Skeletal muscle cell (primary cell): ENCODE results near the gene PFDN1.
A peak's percentile ranks its signal among the peaks of the same experiment; 100 is the strongest.

Source experiments
- DNase-seq: peaks from one replicate; pipeline ENCODE4 v3.0.0-alpha.2; 2010; ENCODE audit warnings: low read depth
- H3K4me3 ChIP-seq: 2 replicates; pipeline ENCODE4 v1.5.1; 2011; ENCODE audit warnings: low read depth, mild to moderate bottlenecking, control low read depth, low read length, moderate library complexity

The PFDN1 gene

GRCh38 chr5:140244525-140245025, 58.3 kb downstream of the PFDN1 start:
- no peak overlapping the region for H3K4me3 ChIP-seq
- DNase-seq, result peak; percentile 68

GRCh38 chr5:140243706-140244250, 59.1 kb downstream of the PFDN1 start:
- no peak for DNase-seq
- H3K4me3 ChIP-seq, result no peak overlapping the region

- no peak overlapping the region for H3K4me3 ChIP-seq
- no peak for DNase-seq
Measured at GRCh38 chr5:140242890-140243585, 59.9 kb downstream of the PFDN1 start.

DNA sequence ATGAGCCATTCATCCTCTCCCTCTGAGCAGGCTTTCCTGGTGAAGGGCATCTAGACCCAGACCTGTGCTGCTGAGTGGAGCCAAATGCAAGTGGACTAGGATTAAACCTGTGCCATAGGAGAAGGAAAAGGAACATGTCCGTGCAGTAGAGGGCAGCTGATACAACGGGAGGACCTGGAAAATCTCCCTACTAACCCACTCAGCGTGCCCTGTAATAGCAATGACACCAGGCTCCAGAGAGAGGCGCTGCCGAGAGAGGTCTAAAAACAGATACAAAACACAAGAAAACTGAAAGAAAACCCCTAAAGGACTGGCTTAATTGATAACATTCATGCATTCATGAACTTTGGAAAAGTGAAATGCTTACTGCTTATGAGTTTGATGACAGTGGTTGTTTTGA, 60.8 kb downstream of the PFDN1 start:
- H3K4me3 ChIP-seq, result no peak overlapping the region
- no peak for DNase-seq

GRCh38 chr5:140240987-140241706, 61.8 kb downstream of the PFDN1 start:
- H3K4me3 ChIP-seq, result no peak overlapping the region
- DNase-seq, result peak; percentile 72

DNA sequence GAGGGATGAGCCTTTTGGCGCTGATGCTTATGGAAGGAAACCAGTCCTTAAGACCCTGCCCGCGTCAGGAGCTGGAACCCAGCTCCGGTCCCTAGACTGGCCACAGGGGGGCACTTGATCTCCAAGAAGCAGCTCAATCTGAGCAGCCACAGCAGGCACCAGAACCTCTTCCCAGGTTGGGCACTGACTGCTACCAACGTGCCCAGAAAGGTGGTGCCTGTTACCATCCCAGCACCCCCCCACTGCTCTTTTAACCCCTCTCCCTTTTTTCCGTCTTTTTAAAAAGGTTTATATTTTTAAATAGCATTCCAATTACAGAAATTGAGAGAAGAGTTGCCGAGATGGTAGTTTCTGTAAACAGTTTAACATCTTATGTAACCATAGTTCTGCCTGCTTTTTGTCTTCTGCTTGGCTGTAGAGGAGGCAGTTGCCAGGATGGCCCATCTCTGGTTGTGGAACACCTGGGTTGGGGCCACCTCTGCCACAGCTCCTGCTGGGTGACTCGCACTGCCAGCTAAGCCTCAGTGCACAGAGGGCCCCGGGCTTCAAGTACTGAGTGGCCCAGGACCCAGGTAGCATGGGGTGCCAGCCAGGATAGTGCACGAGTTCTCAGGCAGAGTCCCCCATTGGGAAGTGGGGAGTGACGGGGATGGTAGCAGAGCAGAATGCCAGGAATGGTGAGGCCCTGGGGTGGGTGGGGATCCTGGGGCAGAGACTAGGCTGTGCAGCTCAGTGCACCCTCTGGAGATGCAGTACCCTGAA, 62.8 kb downstream of the PFDN1 start:
- H3K4me3 ChIP-seq, result no peak overlapping the region
- no peak for DNase-seq

- no peak overlapping the region for H3K4me3 ChIP-seq
- no peak for DNase-seq
Measured at GRCh38 chr5:140239461-140239860, 63.4 kb downstream of the PFDN1 start.

- no peak for DNase-seq
- H3K4me3 ChIP-seq, result no peak overlapping the region
Measured at GRCh38 chr5:140238756-140239155, 64.1 kb downstream of the PFDN1 start.

DNA sequence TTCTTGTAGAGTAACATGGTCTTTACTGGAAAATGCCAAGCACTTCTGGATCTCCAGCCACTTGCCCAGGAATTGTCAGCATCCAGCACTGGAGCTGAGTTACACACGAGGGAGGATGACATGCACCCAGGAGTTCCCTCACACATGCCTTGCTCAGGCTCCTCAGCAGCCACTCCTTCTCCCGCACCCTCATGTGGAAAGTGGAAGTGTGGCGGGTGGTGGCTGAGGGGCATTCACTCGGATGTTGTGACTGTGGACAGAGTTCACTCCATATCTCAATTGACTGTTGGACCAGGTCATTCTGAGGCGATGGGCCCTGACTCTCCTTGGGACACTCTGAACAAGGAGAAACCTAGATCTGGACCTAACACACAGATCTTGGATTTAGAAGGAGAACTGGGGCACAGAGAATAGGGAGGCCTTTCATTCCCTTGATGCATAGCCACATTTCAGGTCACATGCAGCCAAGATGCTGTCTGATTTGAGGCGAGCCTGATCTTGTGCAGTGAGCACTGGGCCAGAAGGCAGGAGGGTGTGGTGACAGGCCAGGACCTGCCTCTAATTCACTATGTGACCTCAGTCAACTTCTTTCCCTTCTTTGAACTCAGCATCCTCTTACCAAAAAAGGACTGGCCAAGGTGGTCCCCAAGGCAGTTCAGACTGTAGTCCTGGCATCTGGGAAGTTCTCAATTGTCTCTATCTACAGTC, 65.9 kb downstream of the PFDN1 start:
- no peak overlapping the region for H3K4me3 ChIP-seq
- no peak for DNase-seq

GRCh38 chr5:140235791-140236551, 66.9 kb downstream of the PFDN1 start:
- DNase-seq, result no peak
- no peak overlapping the region for H3K4me3 ChIP-seq

DNA sequence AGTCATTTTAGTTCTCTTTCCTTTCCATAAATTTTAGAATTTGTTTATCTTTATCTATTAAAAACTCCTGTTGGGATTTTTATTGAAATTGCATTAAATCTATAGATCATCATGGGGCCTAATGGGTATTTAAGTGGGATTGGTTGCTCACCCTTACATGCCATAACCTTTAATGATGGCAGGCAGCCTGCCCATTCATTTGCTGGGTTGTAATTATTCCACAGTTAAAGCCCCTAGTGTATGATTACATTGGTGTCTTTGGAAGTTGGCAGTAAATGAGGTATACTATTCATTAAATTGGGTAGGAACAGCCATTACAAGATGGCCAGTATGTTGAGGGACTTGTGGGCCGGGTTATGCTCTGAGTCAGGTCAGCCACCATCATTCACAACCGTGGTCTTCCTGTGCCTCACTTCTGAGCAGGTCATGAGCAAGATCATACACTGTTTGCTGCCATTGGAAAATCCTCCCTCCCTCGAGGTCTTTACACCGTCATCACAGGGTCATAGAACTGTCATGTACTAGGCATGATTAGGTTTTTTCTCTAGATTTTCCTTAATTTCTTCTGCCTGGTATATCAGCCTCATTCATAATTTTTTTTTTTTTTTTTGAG, 68.4 kb downstream of the PFDN1 start:
- no peak for DNase-seq
- no peak overlapping the region for H3K4me3 ChIP-seq

- no peak for DNase-seq
- no peak overlapping the region for H3K4me3 ChIP-seq
Measured at GRCh38 chr5:140232731-140233130, 70.2 kb downstream of the PFDN1 start.

DNA sequence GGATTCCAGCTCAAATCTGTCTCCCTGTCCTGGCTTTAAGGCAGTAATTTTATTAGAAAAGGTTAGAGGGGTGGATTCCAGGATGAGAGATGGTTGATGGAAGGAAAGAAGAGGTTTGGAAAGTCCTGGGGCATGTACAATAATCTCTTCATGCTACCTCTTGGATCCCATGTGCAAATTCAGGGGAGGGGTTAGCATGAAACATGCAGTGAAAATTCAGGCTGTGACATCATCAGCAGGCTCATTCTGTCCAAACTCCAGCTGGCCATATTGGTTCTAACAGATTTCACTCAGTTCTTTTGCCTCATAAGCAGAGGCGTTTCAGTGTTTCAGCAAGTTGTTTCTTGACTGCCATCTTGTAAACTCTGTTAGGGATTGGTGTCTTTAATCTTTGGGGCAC, 72.5 kb downstream of the PFDN1 start:
- no peak for DNase-seq
- H3K4me3 ChIP-seq, result no peak overlapping the region

GRCh38 chr5:140228364-140228837, 74.5 kb downstream of the PFDN1 start:
- no peak for DNase-seq
- H3K4me3 ChIP-seq, result no peak overlapping the region

DNA sequence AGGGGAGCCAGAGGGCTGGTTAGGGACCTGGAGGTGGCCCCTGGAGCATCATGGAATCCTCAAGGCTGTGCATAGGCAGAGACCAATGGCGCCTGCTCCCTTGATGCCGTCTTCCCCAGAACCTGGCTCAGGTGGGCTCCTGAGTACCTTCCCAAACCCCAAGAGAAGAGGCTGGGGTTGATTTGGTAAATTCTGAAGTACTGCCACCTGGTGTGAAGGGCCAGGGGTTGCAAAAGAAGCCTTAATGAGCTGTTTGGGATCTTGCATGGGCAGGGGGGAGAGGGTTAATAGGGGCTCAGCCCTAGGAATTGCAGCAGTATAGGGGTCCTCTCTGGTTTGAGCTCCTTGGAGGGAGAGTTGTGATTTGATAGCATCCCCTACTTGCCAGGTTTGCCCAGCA, 75.9 kb downstream of the PFDN1 start:
- DNase-seq, result no peak
- H3K4me3 ChIP-seq, result no peak overlapping the region

DNA sequence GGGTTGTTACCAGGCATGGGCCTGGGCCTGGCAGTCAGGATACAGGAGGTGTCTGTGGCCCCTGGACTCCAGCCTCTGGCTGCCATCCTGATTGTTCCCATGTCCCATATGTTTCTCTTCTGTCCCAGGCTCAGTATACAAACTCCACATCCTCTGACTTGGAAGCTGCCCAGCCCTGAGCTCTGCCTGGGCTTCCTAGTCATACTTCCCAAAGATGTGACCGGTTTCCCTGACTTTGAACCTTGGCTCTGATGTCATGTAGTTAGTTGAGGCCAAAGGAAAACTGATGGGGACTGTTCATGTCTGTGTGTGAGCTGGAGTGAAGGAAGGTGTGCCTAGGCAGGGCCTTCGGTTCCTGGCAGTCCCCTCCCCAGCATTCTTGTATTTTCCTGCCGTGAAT, 77.5 kb downstream of the PFDN1 start:
- DNase-seq, result no peak
- no peak overlapping the region for H3K4me3 ChIP-seq

DNA sequence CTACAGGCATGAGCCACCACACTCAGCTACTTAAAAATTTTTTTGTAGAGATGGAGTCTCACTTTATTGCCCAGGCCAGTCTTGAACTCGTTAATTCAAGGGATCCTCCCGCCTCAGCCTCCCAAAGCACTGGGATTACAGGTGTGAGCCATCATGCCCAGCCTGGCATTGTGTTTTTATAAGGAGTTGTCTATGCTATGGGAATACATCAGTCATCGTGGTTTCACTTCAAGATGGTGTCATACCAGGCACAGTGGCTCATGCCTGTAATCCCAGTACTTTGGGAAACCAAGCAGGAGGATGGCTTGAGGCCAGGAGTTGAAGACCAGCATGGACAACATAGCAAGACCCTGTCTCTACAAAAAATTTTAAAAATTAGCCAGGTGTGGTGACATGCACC, 78.2 kb downstream of the PFDN1 start:
- H3K4me3 ChIP-seq, result no peak overlapping the region
- DNase-seq, result no peak

GRCh38 chr5:140223567-140223966, 79.3 kb downstream of the PFDN1 start:
- H3K4me3 ChIP-seq, result no peak overlapping the region
- DNase-seq, result no peak
